Measurements from ENCODE around the gene ZNRF2. TPM values are rescaled to one million over a fixed set of nuclear protein-coding genes. Genes with fewer than 3 reads are reported as not detected.

ZNRF2 gene
- total and polyA plus RNA-seq, 10 of the 15 experiments (the other 5 are each of a cell fraction or from before 2014, with no cell fraction given) = 1.2 to 20.4 (median 9.5) TPM

DNA sequence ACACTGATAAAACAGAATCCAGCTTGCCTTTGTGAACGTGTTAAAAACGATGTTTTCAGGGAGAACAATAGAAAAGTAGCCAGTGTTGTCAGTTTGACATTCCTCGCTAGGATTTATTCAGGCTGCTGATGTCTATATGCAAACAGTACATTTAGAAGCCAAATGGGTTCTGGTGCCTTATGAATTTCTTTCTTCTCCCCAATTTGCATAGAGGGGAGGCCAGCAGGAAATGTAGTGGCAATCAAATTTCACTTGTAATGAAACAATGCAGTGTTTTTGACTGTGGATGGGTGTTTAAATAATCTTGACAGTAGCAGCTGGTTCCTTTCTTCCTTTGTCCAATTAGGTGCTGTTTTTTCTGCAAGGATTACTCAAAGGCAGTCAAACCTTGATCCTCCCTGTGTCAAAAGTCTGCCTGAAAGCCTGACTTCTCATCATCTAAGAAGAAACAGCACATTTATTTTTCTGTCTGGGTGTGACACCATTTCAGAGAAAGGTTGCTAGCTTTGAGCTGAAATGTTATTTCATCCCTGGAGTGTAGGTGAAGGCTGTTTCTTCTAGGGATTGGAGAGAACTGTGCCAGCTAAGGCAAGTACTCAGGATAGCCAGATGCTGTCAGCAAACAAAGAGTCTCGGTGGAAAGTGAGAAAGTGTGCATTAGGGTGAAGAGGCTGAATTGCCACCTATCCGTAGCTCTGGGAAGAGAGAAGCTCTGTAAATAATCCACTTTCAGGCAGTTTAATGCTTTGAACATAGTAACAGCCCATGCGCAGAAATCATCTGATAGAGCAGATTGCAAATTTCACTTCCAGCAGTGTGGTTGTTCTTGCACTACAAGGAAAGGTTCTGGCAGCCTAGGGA, 36.6 kb upstream of the ZNRF2 start:
- ChIA-PET SMC1A (ENCODE audit: uncharacterized antibody, unreplicated experiment) (interaction anchor here (0.8 to 1.4 kb wide), 3 partner anchors 8 to 23 kb away, joined by 3 to 6 read pairs (median 3); no protein-coding TSS in a partner anchor), CTCF (interaction anchor here (1.0 to 1.3 kb wide), 2 partner anchors 26 to 48 kb away, joined by 3 read pairs; no protein-coding TSS in a partner anchor), POLR2A (no interaction called here), RAD21 (ENCODE audit: unreplicated experiment) (interaction anchor here (0.9 to 1.1 kb wide), 2 partner anchors 28 to 83 kb away, joined by 3 read pairs; no protein-coding TSS in a partner anchor)
- Histone ChIP-seq H3K4me1 (ENCODE audit: control insufficient read depth, insufficient read depth, low read length) (peaks cover 9% of the 10 kb centered on the region; the same call in 1 of the 2 replicates), H2AFZ (ENCODE audit: control insufficient read depth, low read depth, low read length) (no peak overlapping the region), H3K36me3 (ENCODE audit: control insufficient read depth in 2 of 2, insufficient read depth in 2 of 2, low read length in 1 of 2) (no peaks in the 10 kb centered on the region), H3K9me3 (replicated peaks; ENCODE audit: control insufficient read depth, insufficient read depth, low read length) (no peaks in the 10 kb centered on the region), H3K4me3 (no peak overlapping the region), H3K27me3 (replicated peaks in 1 of 2; ENCODE audit: control insufficient read depth in 2 of 2, insufficient read depth in 2 of 2, low read length in 1 of 2) (no peaks in the 10 kb centered on the region), H3K79me2 (ENCODE audit: control insufficient read depth, insufficient read depth, low read length) (no peaks in the 10 kb centered on the region), H3K27ac (ENCODE audit: control insufficient read depth, insufficient read depth) (no peak overlapping the region), H3K9ac (ENCODE audit: control insufficient read depth, insufficient read depth, low read length) (no peak overlapping the region), H4K20me1 (ENCODE audit: control insufficient read depth, insufficient read depth) (no peaks in the 10 kb centered on the region), H3K4me2 (ENCODE audit: control insufficient read depth, insufficient read depth) (0 out of 2 replicates have a peak overlapping the region, but pooled peaks have one; percentile 38)
- in situ Hi-C loops (cut with MboI) (no loop called here), intact Hi-C loops (cut with micrococcal nuclease; ENCODE audit: unreplicated experiment) (no loop called here)
- no peak for DNase-seq (ENCODE audit: low read depth, low spot score)
- FAIRE-seq = no peak
- no TSS peak for BruUV-seq (replicated peaks)
- 55% methylated on average over 6 of the region's 6 CpGs for WGBS (ENCODE audit: insufficient coverage, insufficient replicate concordance, low lambda C conversion rate, missing lambda C conversion rate)
- peak; percentile 45 for ATAC-seq
- no peak for TF ChIP-seq MEF2A (IDR thresholded peaks at IDR 0.05; ENCODE audit: insufficient read depth, low read depth, low read length)
- TF ChIP-seq POU2F2 (IDR thresholded peaks at IDR 0.05; ENCODE audit: borderline replicate concordance, low read depth, low read length) = peak; percentile 39; the same call in 1 of the 3 replicates

DNA sequence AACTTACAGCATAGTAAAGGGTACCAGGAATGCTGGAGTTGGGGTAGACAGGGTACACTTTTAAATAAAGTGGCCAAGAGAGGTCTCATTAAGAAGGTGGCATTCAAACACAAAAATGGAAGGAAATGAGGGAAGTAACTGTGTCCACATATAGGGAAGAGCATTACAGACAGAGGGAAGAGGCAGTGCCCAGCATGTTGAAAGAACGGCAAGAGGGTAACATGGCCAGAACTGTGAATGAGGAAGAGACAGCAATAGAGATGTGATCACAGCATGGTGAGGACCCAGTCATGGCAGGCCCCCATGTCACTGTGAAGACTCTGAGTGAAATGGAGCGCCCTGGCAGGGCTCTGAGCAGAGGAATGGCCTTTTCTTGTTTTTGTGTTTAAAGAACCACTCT, 35.1 kb upstream of the ZNRF2 start:
- no peaks in the 10 kb centered on the region for H3K36me3 ChIP-seq (ENCODE audit: control insufficient read depth in 2 of 2, insufficient read depth in 2 of 2, low read length in 1 of 2)
- ChIA-PET RAD21 (ENCODE audit: unreplicated experiment) (no interaction called here), POLR2A (no interaction called here), SMC1A (ENCODE audit: uncharacterized antibody, unreplicated experiment) (no interaction called here), CTCF (no interaction called here)
- H3K4me1 ChIP-seq (ENCODE audit: control insufficient read depth, insufficient read depth, low read length) = peaks cover 9% of the 10 kb centered on the region; the same call in 1 of the 2 replicates
- H3K9me3 ChIP-seq (replicated peaks; ENCODE audit: control insufficient read depth, insufficient read depth, low read length) = no peaks in the 10 kb centered on the region
- DNase-seq (ENCODE audit: low read depth, low spot score) (no peak), ATAC-seq (no peak), FAIRE-seq (no peak)
- H3K9ac ChIP-seq (ENCODE audit: control insufficient read depth, insufficient read depth, low read length) = no peak overlapping the region
- 80% methylated on average over 2 of the region's 2 CpGs for WGBS (ENCODE audit: insufficient coverage, insufficient replicate concordance, low lambda C conversion rate, missing lambda C conversion rate)
- H3K4me3 ChIP-seq = no peak overlapping the region
- H2AFZ ChIP-seq (ENCODE audit: control insufficient read depth, low read depth, low read length) = no peak overlapping the region
- no peak overlapping the region for H3K27ac ChIP-seq (ENCODE audit: control insufficient read depth, insufficient read depth)
- intact Hi-C loops (cut with micrococcal nuclease; ENCODE audit: unreplicated experiment) = no loop called here
- no peaks in the 10 kb centered on the region for H4K20me1 ChIP-seq (ENCODE audit: control insufficient read depth, insufficient read depth)
- no peak overlapping the region for H3K4me2 ChIP-seq (ENCODE audit: control insufficient read depth, insufficient read depth)
- in situ Hi-C loops (cut with MboI) = no loop called here
- no TSS peak for BruUV-seq (replicated peaks)
- TF ChIP-seq NFIC (IDR thresholded peaks at IDR 0.05; ENCODE audit: low read depth, low read length) = no peak
- TF ChIP-seq SREBF2 (IDR thresholded peaks at IDR 0.05; ENCODE audit: low read length) = no peak
- TF ChIP-seq ZSCAN29 (IDR thresholded peaks at IDR 0.05) = no peak
- no peak for TF ChIP-seq NFYB (IDR thresholded peaks at IDR 0.05; ENCODE audit: insufficient read depth, low read depth, low read length)
- TF ChIP-seq IRF4 (IDR thresholded peaks at IDR 0.05; ENCODE audit: low read depth, low read length) = no peak
- H3K27me3 ChIP-seq (replicated peaks in 1 of 2; ENCODE audit: control insufficient read depth in 2 of 2, insufficient read depth in 2 of 2, low read length in 1 of 2) = no peaks in the 10 kb centered on the region
- H3K79me2 ChIP-seq (ENCODE audit: control insufficient read depth, insufficient read depth, low read length) = no peaks in the 10 kb centered on the region

Measured in GM12878 (cell line).